Epidermal melanocyte (primary cell): ENCODE data around the gene SAP30.
A peak's percentile ranks its signal among the peaks of the same experiment; 100 is the strongest.

Source experiments
- DNase-seq: peaks from one replicate; pipeline ENCODE4 v3.0.0; 2011; ENCODE audit warnings: low spot score; ENCODE audit not compliant: insufficient read length

Gene SAP30

DNA sequence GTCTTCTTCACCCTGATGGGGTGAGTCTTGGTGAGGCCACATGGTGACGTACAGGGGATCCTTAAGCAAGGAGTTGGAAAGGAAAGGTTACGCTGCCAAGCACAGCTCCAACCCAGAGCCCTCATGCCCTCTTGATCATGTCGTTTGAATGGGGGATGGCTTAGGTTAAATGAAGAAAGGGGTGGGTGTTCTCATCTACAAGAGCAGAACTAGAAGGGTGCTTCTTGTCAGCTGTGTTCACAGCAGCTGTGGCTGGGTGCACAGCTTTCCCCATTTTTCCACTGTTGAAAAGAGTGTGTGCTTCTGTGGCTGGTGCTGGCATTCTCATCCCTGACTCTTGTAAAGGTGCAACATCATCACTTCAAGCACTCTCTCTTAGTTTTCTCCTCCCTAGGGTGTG, 43.7 kb downstream of the SAP30 start:
- no peak for DNase-seq

DNA sequence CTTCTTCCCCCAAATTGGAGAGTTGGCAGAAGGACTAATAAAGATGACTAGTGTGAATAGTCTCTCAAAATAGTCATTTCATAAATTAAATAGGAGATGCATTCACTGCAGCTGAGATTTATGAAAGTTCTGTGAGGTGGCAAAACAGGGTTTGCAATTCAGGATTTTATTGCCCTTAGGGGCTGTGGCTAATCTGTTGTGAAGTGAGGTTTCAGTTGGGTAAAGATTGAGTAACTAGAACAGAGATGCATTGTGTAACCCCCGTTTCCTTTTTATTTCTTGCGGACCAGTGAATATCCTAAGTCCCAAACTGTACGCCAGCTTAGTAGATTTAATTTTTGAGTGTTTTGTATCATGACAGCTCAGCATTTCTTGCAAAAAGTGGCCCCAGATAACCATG, 44.3 kb downstream of the SAP30 start:
- DNase-seq: peak; percentile 67

GRCh38 chr4:173415885-173416653, 45.3 kb downstream of the SAP30 start:
- no peak for DNase-seq

DNA sequence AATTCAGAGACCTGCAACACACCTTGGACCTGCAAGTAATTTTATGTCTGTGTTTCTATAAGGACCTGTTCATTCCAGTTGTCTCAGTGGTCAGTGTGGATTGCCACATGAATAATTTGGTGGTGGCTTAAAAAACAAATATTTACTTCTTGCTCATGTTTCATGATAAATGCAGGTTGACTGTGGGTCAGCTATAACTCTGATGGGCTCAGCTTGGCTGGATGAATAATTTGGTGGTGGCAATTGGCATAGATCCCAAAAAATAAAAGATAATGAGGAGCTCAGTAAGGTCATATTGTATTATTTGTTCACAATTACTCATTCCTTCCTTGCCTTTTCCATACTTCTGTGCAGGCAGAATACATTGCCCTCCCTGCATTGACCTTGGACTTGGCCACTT, 47.1 kb downstream of the SAP30 start:
- DNase-seq: no peak

- DNase-seq: no peak
Measured at GRCh38 chr4:173418639-173419038, 47.9 kb downstream of the SAP30 start.

DNA sequence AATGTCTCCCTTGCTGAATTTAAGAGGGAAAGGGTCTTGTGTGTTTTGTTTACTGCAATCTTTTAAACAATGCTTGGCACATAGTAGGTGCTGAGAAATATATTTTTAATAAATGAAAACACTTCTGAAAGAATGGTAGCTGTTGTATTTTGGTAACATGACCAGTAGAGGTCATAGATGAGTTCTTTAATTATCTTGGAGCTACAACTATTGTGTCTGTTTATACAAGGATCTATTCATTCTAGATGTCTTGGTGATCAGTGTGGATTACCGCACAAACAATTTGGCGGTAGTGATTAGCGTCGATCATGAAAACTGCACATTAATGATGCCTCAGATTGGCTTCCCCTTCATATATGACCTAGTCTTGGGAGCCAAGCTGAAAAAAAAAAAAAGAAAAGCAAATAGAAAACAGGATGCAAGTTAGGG, 49.6 kb downstream of the SAP30 start:
- DNase-seq: peak; percentile 42

- no peak for DNase-seq
Measured at GRCh38 chr4:173420801-173421200, 50.0 kb downstream of the SAP30 start.

DNA sequence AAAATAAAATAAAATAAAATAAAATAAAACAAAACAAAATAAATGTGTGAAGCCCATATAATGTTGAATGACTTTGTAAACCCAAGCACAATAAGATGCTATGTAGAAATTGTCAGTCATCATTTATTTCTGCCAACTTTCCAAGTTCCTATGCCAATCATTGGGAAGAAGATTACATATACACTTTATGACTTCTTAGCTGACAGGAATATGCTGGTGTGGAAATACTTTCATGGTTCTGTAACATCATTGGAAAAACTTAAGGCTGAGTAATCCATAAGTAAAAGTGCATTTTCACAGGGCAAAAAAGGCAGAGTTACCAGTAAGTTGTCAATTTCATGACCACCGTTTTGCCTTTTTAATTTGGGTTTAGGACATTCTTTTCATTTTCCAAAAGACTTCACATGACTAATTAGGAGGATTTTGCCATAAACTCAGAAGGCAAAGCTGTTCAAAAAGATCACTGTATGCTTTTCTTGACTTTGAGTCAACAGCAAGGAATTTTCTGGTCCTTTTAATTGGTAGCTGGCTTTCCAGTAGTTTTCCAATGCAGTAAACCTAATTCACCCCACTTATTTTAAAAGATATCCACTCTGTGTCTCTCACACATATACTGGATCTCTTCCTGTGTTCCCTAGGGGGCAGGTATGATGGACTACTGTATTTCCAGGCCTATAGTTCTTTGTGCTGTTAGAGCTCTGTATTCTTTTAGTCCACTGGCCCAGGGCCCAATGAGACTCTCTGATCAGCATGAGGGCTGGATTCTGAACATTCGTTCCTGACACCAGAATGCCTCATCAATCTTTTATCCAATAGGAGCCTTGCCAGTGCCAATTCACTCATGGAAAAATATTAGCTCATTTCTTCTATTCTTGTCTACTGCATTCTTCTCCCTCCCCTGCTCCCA, 54.4 kb downstream of the SAP30 start:
- no peak for DNase-seq

DNA sequence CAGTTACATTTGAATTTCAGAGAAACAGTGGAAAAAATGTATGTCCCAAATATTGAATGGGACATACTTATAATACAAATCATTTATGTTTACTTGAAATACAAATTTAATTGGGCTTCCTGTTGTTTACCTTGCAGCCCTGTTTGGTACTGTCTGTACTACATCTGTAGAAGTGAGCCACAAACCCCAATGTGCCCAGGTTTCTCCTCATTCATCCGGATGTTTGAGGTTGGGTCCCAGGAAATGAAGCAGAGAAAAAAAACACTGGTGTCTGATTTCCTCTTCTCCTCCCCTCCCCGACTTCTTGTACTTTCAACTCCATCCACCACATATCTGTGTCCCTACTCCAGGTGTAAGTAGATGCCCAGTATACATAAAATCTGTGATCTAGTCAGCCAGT, 55.3 kb downstream of the SAP30 start:
- no peak for DNase-seq
